Lower lobe of right lung (tissue), 2 donors: ENCODE data around the gene DCDC2. TPM values are rescaled to one million over a fixed set of nuclear protein-coding genes. Genes with fewer than 3 reads are reported as not detected.
A peak's percentile ranks its signal among the peaks of the same experiment; 100 is the strongest.
"Not testable (repeated sequence)": the region's sequence is repeated elsewhere in the genome, so short reads cannot be mapped to it uniquely, and the experiment has no call there.

Experiments used
- ATAC-seq, 2 donors: fragments of 200-7000 bp; cut with Tn5 transposase; one replicate each; pipeline ENCODE4 v1.9.1; 2020 to 2022; ENCODE audit warnings: mild to moderate bottlenecking in 2 of 2, moderate library complexity in 2 of 2
- DNase-seq: peaks from one replicate; pipeline ENCODE4 v3.0.0-alpha.2; 2020
- H3K27ac ChIP-seq: fragments of 200-600 bp; one replicate; pipeline ENCODE4 v1.8.0; 2022
- H3K27me3 ChIP-seq: fragments of 200-600 bp; one replicate; pipeline ENCODE4 v1.8.0; 2022; ENCODE audit warnings: low read depth
- H3K36me3 ChIP-seq: fragments of 200-600 bp; one replicate; pipeline ENCODE4 v1.8.0; 2022; ENCODE audit warnings: mild to moderate bottlenecking
- H3K4me1 ChIP-seq: fragments of 200-600 bp; one replicate; pipeline ENCODE4 v1.8.0; 2022
- H3K4me3 ChIP-seq: fragments of 200-600 bp; one replicate; pipeline ENCODE4 v1.8.0; 2022; ENCODE audit warnings: mild to moderate bottlenecking
- H3K9me3 ChIP-seq: fragments of 200-600 bp; one replicate; pipeline ENCODE4 v1.8.0; 2022
- CTCF ChIP-seq: fragments of 200-600 bp; IDR thresholded peaks from one replicate; pipeline ENCODE4 v1.8.0; 2022; ENCODE audit warnings: antibody characterized with exemption, mild to moderate bottlenecking
- intact Hi-C: fragments of 100-400 bp; cut with DNase I; formaldehyde crosslinking; loops from one replicate; pipeline ENCODE4 v1.11.0; 2022
- total RNA-seq: library from RNA; stranded (reverse); fragmentation: NEBNext Ultra II Directional; extraction: Animal tissue kit (Norgen Biotek cat#: 25700); gene quantifications from one replicate; pipeline ENCODE4 v1.2.1, GENCODE V29; 2021
- donor health status: DM: no; HTN: yes; CAD: no; lungs with severe emphysema.

The DCDC2 gene
- total RNA-seq, 1 donor from 2014 or later = 5.6 TPM

GRCh38 chr6:24313251-24314141 is 44.4 kb downstream of the DCDC2 start:
- Histone ChIP-seq H3K27ac (no peak overlapping the region), H3K4me1 (no peaks in the 10 kb centered on the region), H3K9me3 (no peaks in the 10 kb centered on the region), H3K27me3 (no peaks in the 10 kb centered on the region), H3K36me3 (no peaks in the 10 kb centered on the region), H3K4me3 (no peak overlapping the region)
- intact Hi-C loops = no loop called here
- no peak for DNase-seq
- TF ChIP-seq CTCF = no peak
- ATAC-seq = peak; percentile 61 to 75

DNA sequence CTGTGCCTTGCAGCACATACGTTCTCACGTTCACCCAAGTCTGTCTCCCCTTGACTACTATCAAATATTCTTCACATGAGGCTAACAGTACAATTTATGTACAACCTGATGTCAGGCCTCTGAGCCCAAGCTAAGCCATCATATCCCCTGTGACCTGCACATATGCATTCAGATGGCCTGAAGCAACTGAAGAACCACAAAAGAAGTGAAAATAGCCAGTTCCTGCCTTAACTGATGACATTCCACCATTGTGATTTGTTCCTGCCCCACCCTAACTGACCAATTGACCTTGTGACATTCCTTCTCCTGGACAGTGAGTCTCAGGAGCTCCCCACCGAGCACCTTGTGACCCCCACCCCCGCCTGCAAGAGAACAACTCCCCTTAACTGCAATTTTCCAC is 46.1 kb downstream of the DCDC2 start:
- intact Hi-C loops, H3K27ac ChIP-seq, ATAC-seq, H3K27me3 ChIP-seq, DNase-seq, H3K36me3 ChIP-seq, H3K4me1 ChIP-seq, H3K4me3 ChIP-seq, H3K9me3 ChIP-seq: not testable (repeated sequence)

DNA sequence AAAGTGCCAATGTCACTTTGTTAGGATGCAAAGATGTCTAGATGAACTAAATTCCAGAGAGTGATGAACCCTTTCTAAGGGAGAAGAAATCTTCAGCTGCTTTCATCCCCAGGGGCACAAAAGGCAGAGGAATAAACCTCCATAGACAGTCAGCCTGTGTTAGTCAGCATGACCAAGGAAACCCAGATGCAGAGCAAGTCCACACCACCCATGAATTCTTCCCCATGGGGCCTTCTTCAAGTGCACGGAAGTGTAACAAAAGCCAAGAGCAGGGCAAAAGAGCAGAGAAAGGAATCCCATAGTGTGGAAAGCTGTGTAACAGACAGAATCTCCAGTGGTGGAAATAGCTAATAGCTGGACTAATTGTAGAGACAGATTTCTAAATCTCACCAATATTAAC is 50.0 kb downstream of the DCDC2 start:
- H3K27ac ChIP-seq = no peak overlapping the region

DNA sequence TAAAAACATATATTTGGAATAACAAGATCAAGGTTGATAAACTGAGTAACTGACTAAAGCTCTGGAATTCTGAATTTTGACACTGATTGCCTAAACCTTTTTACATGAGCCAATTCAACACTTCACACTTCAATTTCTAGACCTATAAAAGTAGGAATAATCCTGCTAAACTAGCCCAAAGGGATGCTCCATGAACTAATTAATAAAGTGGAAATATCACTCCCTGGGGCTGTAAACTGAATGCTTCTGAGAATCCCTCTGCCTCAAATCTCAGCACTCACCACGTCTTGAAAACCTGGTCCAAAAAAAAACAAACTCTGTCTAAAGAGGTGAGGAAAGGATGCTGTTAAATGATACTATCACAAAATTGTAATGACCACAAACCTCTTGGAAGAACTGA is 50.9 kb downstream of the DCDC2 start:
- Histone ChIP-seq H3K4me3 (no peak overlapping the region), H3K4me1 (no peaks in the 10 kb centered on the region), H3K27me3 (no peaks in the 10 kb centered on the region), H3K36me3 (no peaks in the 10 kb centered on the region), H3K27ac (no peak overlapping the region), H3K9me3 (no peaks in the 10 kb centered on the region)
- intact Hi-C loops = no loop called here
- DNase-seq (no peak), ATAC-seq (no peak)
- TF ChIP-seq CTCF = no peak

More for the DNA sequence above, 50.0 kb downstream of the DCDC2 start:
- Histone ChIP-seq H3K4me3 (no peak overlapping the region), H3K27me3 (no peaks in the 10 kb centered on the region), H3K9me3 (no peaks in the 10 kb centered on the region), H3K4me1 (no peaks in the 10 kb centered on the region), H3K36me3 (no peaks in the 10 kb centered on the region)
- DNase-seq (no peak), ATAC-seq (no peak)
- TF ChIP-seq CTCF = no peak
- intact Hi-C loops = no loop called here

DNA sequence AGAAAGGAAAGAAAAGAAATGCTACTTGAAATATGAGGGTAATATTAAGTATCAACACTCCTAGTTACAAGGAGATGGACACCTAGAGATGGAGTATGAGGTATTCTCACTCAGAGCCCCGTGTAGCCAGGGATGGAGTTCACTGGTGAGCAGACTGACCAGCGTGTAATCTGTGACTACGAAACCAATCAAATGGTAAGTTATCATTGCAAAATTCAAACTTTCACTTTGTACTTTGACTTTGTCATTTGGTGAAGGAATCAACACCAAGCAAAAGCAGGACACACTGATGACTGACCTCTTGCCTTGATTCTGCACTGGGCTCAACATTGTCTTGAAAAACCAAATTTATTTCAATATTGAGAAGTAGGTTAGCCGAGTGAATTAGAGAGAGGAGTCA is 51.8 kb downstream of the DCDC2 start:
- no peak for TF ChIP-seq CTCF
- DNase-seq = no peak
- H3K36me3 ChIP-seq = no peaks in the 10 kb centered on the region
- H3K27me3 ChIP-seq = no peaks in the 10 kb centered on the region
- ATAC-seq = no peak
- no peak overlapping the region for H3K4me3 ChIP-seq
- H3K4me1 ChIP-seq = no peaks in the 10 kb centered on the region
- no peaks in the 10 kb centered on the region for H3K9me3 ChIP-seq
- intact Hi-C loops = no loop called here
- no peak overlapping the region for H3K27ac ChIP-seq

- Histone ChIP-seq H3K9me3 (no peaks in the 10 kb centered on the region), H3K27me3 (no peaks in the 10 kb centered on the region), H3K4me1 (no peaks in the 10 kb centered on the region), H3K36me3 (no peaks in the 10 kb centered on the region), H3K4me3 (no peak overlapping the region), H3K27ac (no peak overlapping the region)
- ATAC-seq = no peak
- intact Hi-C loops = no loop called here
- no peak for DNase-seq
- no peak for TF ChIP-seq CTCF
These were observed 60.9 kb downstream of the DCDC2 start for GRCh38 chr6:24296944-24297343.

GRCh38 chr6:24293852-24294251 is 64.0 kb downstream of the DCDC2 start:
- intact Hi-C loops, H3K27me3 ChIP-seq, H3K9me3 ChIP-seq, ATAC-seq, H3K27ac ChIP-seq, H3K4me1 ChIP-seq, H3K36me3 ChIP-seq, DNase-seq, H3K4me3 ChIP-seq: not testable (repeated sequence)
